Bone marrow (tissue), 2 donors: ENCODE data around the gene KIF2B.
"Not testable (repeated sequence)": the region's sequence is repeated elsewhere in the genome, so short reads cannot be mapped to it uniquely, and the experiment has no call there.

Experiments
- DNase-seq, 2 donors: peaks; one replicate each; lab custom pipeline; 2025; lab: John Stamatoyannopoulos, UW

KIF2B gene

GRCh38 chr17:53822764-53823163, at the start of gene KIF2B:
TSS of gene KIF2B (plus strand) at chr17:53822927. CDS start at chr17:53823034, 107 bp downstream.
- DNase-seq, result no peak

DNA sequence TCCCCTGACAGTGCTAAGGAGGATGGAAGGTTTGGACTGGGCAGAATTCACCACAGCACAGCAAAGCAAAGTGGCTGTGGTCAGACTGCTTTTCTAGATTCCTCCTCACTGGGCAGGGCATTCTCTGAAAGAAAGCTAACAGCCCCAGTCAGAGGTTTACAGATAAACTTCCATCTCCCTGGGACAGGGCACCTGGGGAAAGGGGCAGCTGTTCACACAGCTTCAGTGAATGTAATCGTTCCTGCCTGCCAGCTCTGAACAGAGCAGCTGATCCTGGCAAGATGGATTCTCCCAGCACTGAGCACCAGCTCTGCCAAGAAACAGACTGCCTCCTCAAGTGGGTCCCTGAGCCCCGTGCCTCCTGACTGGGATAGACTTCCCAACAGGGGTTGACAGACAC, 42.4 kb upstream of the KIF2B start:
- DNase-seq, result no peak

- no peak for DNase-seq
Measured at GRCh38 chr17:53791551-53791950, 31.2 kb upstream of the KIF2B start.

- no peak for DNase-seq
Measured at GRCh38 chr17:53792451-53792850, 30.3 kb upstream of the KIF2B start.

DNA sequence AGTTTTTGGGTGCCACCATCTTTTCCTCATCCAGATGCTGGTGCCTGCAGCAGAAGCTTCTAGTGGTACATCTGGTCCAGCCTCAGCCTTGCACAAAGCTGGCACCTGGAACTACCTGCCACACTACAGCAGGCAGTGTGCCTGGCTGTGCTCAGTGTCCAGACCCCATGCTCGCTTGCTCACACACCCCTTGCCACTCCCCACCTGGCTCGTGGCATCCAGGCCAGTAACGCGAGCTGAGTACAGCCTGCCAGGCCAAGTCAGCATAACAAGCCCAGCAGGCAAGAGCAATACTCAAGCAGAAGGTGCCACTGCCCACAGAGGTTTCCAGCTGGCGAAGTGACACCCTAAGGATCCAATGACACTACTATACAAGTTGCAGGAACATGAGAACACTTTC, 29.7 kb upstream of the KIF2B start:
- no peak for DNase-seq

DNA sequence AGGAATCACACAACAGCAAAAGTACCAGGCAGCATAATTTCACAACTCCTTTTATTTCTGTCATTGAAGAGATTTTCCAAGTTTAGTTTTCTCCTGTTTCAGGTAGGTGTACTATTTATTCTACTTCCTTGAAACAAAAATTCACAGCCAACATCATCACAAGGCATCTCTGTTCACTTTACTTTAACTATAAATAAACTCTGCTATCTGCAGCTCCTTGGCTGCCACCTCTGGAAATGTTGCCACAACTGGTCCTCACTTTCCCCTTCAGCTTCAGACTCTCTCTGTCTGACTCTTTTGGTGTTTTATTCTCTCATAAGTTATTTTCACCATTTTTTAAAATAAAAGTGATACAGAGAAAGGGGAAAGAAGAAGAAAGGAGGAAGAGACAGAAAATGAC, 27.9 kb upstream of the KIF2B start:
- DNase-seq, result no peak

GRCh38 chr17:53796642-53797041, 26.1 kb upstream of the KIF2B start:
- DNase-seq, result no peak

DNA sequence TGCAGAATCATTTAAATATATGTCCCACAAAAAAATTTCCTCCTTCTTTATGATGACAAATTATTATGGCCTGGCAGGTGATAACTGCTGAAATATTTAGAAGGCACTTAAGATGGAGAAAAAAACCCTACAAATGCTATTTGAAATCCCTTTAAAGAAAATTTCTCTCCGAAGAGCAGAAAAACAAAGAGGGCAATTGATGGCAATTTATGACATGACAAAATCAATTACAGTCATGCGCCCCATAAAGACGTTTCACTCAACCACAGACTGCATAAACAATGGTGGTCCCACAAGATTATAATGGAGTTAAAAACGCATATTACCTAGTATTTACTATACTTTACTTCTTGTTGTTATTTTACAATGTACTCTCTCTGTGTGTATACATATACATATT, 25.2 kb upstream of the KIF2B start:
- DNase-seq, result no peak

GRCh38 chr17:53804437-53804836, 18.3 kb upstream of the KIF2B start:
- no peak for DNase-seq

- DNase-seq, result no peak
Measured at GRCh38 chr17:53806473-53806872, 16.3 kb upstream of the KIF2B start.

DNA sequence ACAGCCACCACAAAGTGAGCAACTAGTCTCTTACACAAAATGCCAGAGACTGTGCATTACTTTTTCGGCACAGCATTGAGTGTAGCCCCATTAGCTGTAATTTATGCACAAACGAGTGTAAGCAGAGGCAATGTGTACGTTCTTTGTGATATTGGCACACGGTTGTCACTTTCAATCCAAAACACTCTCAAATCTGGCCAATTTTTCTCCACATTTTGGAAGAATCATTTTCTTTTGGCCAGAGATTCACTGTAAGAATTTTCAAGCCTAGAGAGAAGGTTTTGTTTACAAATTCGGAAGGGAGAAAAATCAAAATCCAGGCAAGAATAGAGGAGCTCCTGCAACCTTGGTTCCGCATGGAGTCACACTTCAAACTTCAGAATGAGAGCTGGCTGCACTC, 15.4 kb upstream of the KIF2B start:
- no peak for DNase-seq

GRCh38 chr17:53818271-53818670, 4.5 kb upstream of the KIF2B start:
- no peak for DNase-seq

GRCh38 chr17:53818929-53819328, 3.8 kb upstream of the KIF2B start:
- DNase-seq, result no peak

- no peak for DNase-seq
Measured at GRCh38 chr17:53819956-53820355, 2.8 kb upstream of the KIF2B start.

- DNase-seq, result no peak
Measured at GRCh38 chr17:53823341-53824050, 769 bp downstream of the KIF2B start.

- DNase-seq, result not testable (repeated sequence)
Measured at GRCh38 chr17:53834771-53835170, 12.0 kb downstream of the KIF2B start.

DNA sequence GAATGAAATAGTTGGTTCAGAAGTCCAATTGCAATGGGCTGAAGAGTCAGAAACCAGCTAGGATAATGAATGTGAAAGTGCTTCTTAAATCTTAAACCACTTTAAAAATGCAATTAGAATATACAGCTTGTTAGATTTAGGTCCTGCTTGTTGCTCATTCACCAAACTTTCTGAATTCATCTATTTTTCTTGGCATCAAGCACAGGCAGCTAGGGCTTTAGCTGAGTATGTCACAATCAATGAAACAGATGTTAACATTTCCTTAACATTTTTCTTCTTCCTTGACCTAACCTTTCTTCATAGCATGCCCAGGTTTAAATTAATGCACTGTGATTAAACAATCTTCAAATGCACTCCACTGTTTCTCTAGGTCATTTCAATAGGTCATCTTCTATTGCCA, 14.4 kb downstream of the KIF2B start:
- DNase-seq, result no peak

DNA sequence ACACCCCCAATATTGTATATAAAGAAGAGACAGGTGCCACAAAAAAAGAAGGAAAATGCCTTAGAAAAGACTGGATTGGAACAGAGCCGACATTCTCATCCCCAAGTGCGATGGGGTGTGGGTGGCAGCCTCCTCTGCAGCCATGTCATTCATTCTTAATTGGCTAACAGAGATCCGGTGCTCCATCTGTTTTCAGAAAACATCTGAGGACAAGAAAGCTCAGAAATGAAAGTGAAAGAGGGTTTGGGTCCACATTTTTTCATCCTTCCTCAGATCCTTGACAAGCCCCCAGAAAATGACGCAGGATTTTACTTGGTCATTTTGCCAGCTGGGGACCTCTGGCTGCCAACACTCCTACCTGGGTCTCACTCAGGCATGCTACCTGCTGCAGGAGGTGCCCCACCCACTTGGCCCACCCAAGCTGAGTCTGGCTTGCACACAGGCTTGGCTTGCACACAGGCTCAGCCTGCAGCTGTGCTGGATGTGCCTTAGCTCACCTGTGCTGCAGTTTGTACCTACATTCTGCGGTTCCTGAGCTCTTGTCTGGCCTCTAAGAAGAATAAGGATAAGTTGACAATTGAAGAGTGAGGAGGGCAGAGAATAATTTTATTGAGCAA, 21.9 kb downstream of the KIF2B start:
- DNase-seq, result no peak

DNA sequence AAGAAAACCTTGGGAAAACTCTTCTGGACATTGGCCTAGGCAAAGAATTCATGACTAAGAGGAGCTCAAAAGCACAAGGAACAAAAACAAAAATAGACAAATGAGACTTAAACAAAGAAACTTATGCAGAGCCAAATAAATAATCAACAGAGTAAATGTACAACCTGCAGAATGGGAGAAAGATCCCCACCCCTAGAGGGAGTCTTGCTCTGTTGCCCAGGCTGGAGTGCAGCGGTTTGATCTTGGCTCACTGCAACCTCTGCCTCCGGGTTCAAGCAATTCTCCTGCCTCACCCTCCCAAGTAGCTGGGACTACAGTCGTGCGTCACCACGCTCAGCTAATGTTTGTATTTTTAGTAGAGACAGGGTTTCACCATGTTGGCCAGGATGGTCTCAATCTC, 48.4 kb downstream of the KIF2B start:
- not testable (repeated sequence) for DNase-seq
